ENCODE results near the gene IL3. TPM values are rescaled to one million over a fixed set of nuclear protein-coding genes. Genes with fewer than 3 reads are reported as not detected.

IL3 gene
- total and polyA plus RNA-seq, 9 of the 15 experiments (the other 6 are each of a cell fraction or from before 2014, with no cell fraction given): not detected

DNA sequence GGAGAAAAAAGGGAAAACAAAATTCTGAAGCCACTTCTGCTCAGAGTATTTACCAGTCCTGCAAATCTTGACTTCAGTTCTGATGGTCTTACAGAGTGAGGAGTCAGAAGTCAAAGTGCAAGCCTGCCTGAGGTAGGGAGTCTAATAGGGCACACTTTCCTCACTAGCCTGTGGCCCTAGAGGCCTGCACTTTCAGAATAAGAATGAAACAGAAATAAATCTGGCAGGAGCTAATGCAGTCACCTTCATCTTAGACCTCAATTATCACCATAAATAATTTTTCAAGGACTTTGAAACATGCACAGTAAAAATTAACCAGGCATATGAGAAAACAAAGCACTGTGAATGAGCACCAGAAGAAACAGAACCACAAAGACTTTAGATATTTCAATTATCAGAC is 28.3 kb upstream of the IL3 start:
- in situ Hi-C loops (cut with MboI) (no loop called here), intact Hi-C loops (cut with micrococcal nuclease) (no loop called here)
- H3K9me3 ChIP-seq (replicated peaks; ENCODE audit: control insufficient read depth, insufficient read depth, low read depth, low read length): no peaks in the 10 kb centered on the region
- DNase-seq (ENCODE audit: extremely low read depth in 1 of 4, low spot score in 3 of 4) (no peak), FAIRE-seq (no peak), ATAC-seq (no peak)
- TF ChIP-seq ZNF143 (CRISPR knock-in tag; IDR thresholded peaks at IDR 0.05) (no peak), ZNF445 (CRISPR knock-in tag; IDR thresholded peaks at IDR 0.05; ENCODE audit: low read depth) (no peak), CHD1 (IDR thresholded peaks at IDR 0.05; ENCODE audit: low read length) (no peak), NFE2 (IDR thresholded peaks at IDR 0.05; ENCODE audit: low read depth) (no peak), ZNF140 (CRISPR knock-in tag; IDR thresholded peaks at IDR 0.05) (no peak), NFE2L1 (tag; IDR thresholded peaks at IDR 0.05; ENCODE audit: borderline replicate concordance, low read depth) (no peak), ZEB2 (IDR thresholded peaks at IDR 0.05) (no peak), TAF9B (IDR thresholded peaks at IDR 0.05; ENCODE audit: partially characterized antibody) (no peak)
- no peak overlapping the region for H3K4me2 ChIP-seq (ENCODE audit: insufficient read depth, low read length)
- no peaks in the 10 kb centered on the region for H3K36me3 ChIP-seq (ENCODE audit: control insufficient read depth, insufficient read depth, low read length)
- BruUV-seq (replicated peaks): no TSS peak
- ChIA-PET CTCF (ENCODE audit: low intra/inter-chr PET ratio) (interaction anchor here (0.7 kb wide), 1 partner anchor 1034 kb away, joined by 3 read pairs; no protein-coding TSS in a partner anchor), POLR2A (no interaction called here)
- H4K20me1 ChIP-seq (replicated peaks; ENCODE audit: control insufficient read depth, insufficient read depth, low read length): no peaks in the 10 kb centered on the region
- no peak overlapping the region for H3K4me3 ChIP-seq
- no peaks in the 10 kb centered on the region for H3K4me1 ChIP-seq (replicated peaks in 1 of 2; ENCODE audit: control insufficient read depth in 2 of 2, insufficient read depth in 2 of 2, low read length in 2 of 2)
- H3K9me1 ChIP-seq (ENCODE audit: control insufficient read depth, insufficient read depth, low read length): no peaks in the 10 kb centered on the region
- no peaks in the 10 kb centered on the region for H3K79me2 ChIP-seq (ENCODE audit: control insufficient read depth, insufficient read depth, low read length)
- H3K27ac ChIP-seq (ENCODE audit: extremely low read depth, low read depth, low read length): no peak overlapping the region
- no peak overlapping the region for H2AFZ ChIP-seq (ENCODE audit: low read depth, low read length)
- no peak overlapping the region for H3K9ac ChIP-seq (ENCODE audit: insufficient read depth in 1 of 2, low read depth in 2 of 2, low read length in 2 of 2)
- peaks cover 5% of the 10 kb centered on the region in 2 experiments; a peak in 4 of 5 replicates for H3K27me3 ChIP-seq (ENCODE audit: control insufficient read depth in 2 of 2, insufficient read depth in 2 of 2, low read length in 2 of 2)

DNA sequence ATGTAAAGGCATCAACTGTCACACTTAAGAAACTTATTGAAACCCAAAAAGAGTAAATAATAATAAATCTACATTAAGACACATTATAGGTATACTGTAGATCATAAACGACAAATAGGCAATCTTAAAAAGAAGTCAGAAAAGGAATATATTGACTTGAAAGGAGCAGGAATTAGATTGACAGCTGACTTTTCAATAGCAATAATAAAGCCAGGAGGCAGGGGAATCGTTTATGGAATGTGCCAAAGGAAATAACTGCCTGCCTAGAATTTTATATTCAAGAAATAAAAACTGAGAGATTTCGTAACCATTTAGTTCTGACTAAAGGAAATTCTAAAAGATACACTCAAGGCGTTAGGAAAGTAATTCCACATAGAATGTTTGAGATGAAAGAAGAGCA is 27.3 kb upstream of the IL3 start:
- Histone ChIP-seq H2AFZ (ENCODE audit: low read depth, low read length) (no peak overlapping the region), H3K9me1 (ENCODE audit: control insufficient read depth, insufficient read depth, low read length) (no peaks in the 10 kb centered on the region), H3K79me2 (ENCODE audit: control insufficient read depth, insufficient read depth, low read length) (no peaks in the 10 kb centered on the region), H3K9me3 (replicated peaks; ENCODE audit: control insufficient read depth, insufficient read depth, low read depth, low read length) (no peaks in the 10 kb centered on the region), H3K36me3 (ENCODE audit: control insufficient read depth, insufficient read depth, low read length) (no peaks in the 10 kb centered on the region), H3K4me3 (no peak overlapping the region), H3K4me1 (replicated peaks in 1 of 2; ENCODE audit: control insufficient read depth in 2 of 2, insufficient read depth in 2 of 2, low read length in 2 of 2) (no peaks in the 10 kb centered on the region), H3K27me3 (ENCODE audit: control insufficient read depth in 2 of 2, insufficient read depth in 2 of 2, low read length in 2 of 2) (peaks cover 3 to 5% of the 10 kb centered on the region in 2 experiments; a peak in 4 of 5 replicates), H3K4me2 (ENCODE audit: insufficient read depth, low read length) (no peak overlapping the region), H3K27ac (ENCODE audit: extremely low read depth, low read depth, low read length) (no peak overlapping the region), H4K20me1 (replicated peaks; ENCODE audit: control insufficient read depth, insufficient read depth, low read length) (no peaks in the 10 kb centered on the region), H3K9ac (ENCODE audit: insufficient read depth in 1 of 2, low read depth in 2 of 2, low read length in 2 of 2) (no peak overlapping the region)
- TF ChIP-seq ZNF764 (CRISPR knock-in tag; IDR thresholded peaks at IDR 0.05; ENCODE audit: low read depth) (no peak), TBL1XR1 (IDR thresholded peaks at IDR 0.05; ENCODE audit: low read length in 2 of 2) (no peak)
- POLR2A ChIA-PET: no interaction called here
- in situ Hi-C loops (cut with MboI) (no loop called here), intact Hi-C loops (cut with micrococcal nuclease) (no loop called here)
- WGBS (ENCODE audit: insufficient coverage, low coverage, missing lambda C conversion rate): 0% methylated on average over 4 of the region's 4 CpGs
- FAIRE-seq (no peak), DNase-seq (ENCODE audit: extremely low read depth in 1 of 4, low spot score in 3 of 4) (no peak), ATAC-seq (no peak)
- CTCF ChIA-PET (ENCODE audit: low intra/inter-chr PET ratio): no interaction called here
- BruUV-seq (replicated peaks): no TSS peak

Measured in K562 (cell line).